ENCODE data around the gene LDLR.
A peak's percentile ranks its signal among the peaks of the same experiment; 100 is the strongest.
"Not testable (repeated sequence)": the region's sequence is repeated elsewhere in the genome, so short reads cannot be mapped to it uniquely, and the experiment has no call there.

LDLR gene

GRCh38 chr19:11140896-11141295 lies 51.6 kb downstream of the LDLR start:
- no peak for DNase-seq (ENCODE audit: low read depth in 3 of 3)

- no peak for DNase-seq (ENCODE audit: low read depth in 3 of 3)
Measured at GRCh38 chr19:11141937-11142527, 52.8 kb downstream of the LDLR start.

DNA sequence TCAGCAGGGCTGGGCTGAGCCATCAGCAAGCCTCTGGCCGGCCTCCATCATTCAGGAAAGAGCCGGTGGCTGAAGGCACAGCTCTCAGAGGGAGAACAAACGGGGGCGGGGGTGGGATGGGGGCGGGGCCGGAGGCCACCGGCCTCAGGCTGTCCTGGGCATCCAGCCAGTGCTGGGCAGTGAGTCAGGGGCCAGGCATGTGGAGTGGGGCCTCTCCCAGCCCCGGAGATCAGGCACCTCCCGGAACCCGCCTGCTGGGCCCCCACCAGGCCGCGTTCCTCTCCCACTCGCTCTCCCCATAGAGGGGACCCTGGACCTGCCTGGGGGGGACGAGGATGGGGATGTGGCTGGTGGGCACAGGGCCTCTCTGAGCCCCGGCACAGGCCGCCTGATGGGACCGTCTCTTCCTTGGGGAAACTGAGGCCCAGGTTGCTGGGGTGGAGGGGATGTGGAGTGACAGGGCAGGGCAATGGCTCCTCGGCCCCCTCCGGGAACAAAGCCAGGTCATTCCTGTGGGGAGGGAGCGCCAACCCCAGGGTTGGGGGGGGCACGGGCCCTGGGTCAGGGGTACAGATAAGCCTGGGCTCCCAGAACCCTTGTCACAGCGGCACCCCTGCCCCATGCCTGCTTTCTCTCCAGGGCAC lies 53.4 kb downstream of the LDLR start:
- no peak for DNase-seq (ENCODE audit: low read depth in 3 of 3)

- no peak for DNase-seq (ENCODE audit: low read depth in 3 of 3)
Measured at GRCh38 chr19:11145536-11145924, 56.3 kb downstream of the LDLR start.

- no peak for DNase-seq (ENCODE audit: low read depth in 3 of 3)
Measured at GRCh38 chr19:11148001-11148400, 58.7 kb downstream of the LDLR start.

- DNase-seq (ENCODE audit: low read depth in 3 of 3) = no peak
Measured at GRCh38 chr19:11151181-11151580, 61.9 kb downstream of the LDLR start.

DNA sequence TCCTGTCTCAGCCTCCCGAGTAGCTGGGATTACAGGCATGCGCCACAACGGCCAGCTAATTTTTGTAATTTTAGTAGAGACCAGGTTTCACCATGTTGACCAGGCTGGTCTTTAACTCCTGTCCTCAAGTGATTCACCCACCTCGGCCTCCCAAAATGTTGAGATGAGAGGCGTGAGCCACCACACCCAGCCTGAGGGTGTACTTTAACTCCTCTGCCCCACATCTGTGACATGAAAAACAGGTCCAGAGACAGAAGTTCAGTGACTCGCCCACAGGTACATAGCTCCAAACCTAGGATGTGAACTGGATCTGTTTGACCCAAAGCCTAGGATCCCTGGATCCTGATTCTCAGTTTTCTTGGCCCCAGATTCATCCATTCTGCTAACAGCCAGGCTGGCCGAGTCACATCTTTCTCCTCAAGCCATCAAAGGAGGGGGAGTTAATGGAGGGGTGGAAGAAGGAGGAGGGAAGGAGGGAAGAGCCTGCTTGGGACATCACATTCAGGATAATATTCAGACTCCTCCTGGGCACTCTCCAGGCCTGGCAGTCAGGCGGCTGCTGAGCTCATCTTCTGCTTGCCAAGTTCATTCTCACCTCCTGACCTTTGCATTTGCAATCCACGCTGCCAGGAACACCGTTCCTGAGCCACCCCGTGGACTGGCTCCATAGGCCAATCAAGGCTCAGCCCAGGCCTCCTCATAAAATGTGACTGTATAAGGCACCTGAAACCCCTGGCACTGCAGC lies 63.2 kb downstream of the LDLR start:
- DNase-seq (ENCODE audit: low read depth in 3 of 3) = no peak

- no peak for DNase-seq (ENCODE audit: low read depth in 3 of 3)
Measured at GRCh38 chr19:11154683-11155047, 65.4 kb downstream of the LDLR start.

DNA sequence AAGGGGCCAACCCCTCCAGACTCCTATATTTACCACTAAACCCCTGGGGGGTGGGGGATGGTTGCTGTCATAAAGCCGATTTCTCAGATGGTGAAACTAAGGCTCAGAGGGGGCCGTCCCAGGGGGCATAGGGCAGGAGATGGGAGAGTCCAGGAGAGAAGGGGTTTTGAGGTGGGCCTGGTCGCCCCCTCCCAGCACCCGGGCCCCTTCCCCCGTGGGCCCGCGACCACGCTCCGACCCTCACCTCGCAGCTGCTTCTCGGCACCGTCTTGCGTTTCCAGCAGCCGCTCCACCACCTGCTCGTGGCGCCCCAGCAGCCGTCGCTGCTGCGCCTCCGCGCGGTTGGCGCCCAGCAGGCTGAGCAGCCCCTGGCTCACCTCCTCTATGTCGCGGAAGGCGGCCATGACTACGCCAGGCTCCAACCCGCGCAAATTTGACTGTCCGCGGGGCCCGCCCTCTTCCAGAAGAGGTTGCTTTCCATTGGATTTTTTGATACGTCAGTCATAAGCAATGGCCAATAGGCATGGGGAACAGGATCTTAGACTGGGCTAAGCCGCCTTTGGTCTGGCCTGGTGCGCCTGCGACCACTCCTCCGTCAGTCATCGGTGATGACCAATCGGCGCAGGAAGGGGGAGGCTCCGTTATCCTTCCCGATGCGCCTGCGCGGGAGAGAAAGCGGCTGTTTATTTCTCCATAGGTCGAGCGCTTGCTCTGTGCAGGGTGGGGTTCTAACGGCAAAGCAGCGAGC lies 66.3 kb downstream of the LDLR start, which contains the start of gene SPC24:
TSS of gene SPC24 (minus strand) at position 410 of the 748 bp plus-strand sequence. CDS start at position 404, 6 bp downstream.
- DNase-seq (ENCODE audit: low read depth in 3 of 3) = peak; percentile 72 to 76 (median 72)

DNA sequence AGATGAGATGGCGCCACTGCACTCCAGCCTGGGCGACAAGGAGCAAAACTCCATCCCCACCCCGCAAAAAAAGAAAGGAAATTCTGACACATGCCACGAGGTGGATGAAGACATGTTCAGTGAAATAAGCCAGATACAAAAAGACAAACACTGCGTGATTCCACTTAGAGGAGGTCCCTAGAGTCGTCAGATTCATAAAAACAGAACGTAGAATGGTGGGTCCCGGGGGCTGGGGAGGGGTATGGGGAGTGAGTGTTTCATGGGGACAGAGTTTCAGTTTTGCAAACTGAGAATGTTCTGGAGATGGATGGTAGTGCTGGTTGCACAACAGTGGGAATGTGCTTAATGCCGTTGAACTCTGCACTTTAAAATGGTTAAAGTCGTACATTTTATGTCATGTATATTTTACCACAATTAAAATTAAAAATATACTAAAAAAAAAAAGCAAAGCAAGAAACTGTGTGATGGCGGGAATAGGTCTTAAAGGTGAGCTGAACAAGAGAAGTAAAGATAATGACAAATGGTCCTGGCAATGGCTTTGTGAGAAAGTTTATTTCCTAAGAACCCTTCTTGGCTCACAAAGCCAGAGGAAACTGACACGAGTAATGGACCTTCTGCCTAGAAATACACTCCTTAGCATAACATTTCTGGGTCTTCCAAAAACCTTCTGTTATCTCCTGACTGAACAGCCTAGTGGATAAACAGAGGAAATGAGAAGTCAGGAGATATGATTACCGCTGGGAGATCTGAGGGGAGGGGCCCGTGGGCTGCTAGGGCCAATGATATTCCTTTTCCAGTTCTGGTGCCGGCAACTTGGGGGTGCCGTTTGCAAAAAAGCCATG lies 70.6 kb downstream of the LDLR start:
- DNase-seq (ENCODE audit: low read depth in 3 of 3) = no peak

- DNase-seq (ENCODE audit: low read depth in 3 of 3) = not testable (repeated sequence)
Measured at GRCh38 chr19:11160440-11160768, 71.1 kb downstream of the LDLR start.

- no peak for DNase-seq (ENCODE audit: low read depth in 3 of 3)
Measured at GRCh38 chr19:11164296-11164695, 75.0 kb downstream of the LDLR start.

DNA sequence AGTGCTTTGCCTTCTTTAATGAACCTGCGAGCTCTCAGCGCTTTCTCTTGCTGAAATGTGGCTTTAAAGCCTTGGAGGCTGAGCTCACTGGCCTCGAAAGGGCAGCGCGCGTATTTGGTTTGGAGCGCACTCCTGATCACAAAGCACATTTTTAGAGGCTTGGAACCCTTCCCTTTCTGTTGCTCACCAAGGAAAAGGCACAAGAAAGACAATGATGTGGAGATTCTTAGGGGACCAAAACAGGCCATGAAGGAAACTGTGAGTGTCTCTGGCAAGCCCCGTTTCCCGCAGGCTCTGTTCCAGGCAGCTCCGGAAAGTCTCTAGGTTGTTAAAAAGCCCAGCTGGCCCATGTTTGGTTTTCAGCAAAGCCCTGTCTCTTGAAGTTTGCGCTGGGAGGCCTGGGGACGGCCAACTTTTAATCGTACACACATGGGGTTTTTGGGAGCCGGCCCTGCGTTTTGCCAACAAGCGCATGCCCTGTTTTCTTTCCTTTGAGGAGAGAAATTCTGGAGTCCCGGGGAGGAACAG lies 75.7 kb downstream of the LDLR start:
- DNase-seq (ENCODE audit: low read depth in 3 of 3) = no peak

DNA sequence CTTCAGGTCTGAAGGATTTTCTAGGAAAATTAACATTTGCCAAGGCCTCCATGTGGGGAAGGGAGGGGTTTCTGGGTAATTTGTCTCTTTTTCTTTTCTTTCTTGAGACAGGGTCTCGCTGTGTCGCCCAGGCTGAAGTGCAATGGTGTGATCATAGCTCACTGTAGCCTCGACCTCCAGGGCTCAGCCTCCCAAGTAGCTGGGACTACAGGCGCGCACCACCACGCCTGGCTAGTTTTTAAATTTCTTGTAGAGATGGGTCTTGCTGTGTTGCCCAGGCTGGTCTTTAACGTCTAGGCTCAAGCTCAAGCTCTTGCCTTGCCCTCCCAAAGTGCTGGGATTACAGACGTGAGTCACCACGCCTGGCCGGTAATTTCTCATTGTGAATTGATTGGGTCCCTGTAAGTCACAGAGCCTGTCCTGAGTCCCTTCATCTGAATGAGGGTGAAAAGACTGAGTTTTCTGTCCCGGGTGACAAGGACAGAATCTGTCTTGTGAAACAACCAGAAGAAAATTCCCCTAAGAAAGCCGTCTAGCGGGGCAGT lies 76.3 kb downstream of the LDLR start:
- no peak for DNase-seq (ENCODE audit: low read depth in 3 of 3)

DNA sequence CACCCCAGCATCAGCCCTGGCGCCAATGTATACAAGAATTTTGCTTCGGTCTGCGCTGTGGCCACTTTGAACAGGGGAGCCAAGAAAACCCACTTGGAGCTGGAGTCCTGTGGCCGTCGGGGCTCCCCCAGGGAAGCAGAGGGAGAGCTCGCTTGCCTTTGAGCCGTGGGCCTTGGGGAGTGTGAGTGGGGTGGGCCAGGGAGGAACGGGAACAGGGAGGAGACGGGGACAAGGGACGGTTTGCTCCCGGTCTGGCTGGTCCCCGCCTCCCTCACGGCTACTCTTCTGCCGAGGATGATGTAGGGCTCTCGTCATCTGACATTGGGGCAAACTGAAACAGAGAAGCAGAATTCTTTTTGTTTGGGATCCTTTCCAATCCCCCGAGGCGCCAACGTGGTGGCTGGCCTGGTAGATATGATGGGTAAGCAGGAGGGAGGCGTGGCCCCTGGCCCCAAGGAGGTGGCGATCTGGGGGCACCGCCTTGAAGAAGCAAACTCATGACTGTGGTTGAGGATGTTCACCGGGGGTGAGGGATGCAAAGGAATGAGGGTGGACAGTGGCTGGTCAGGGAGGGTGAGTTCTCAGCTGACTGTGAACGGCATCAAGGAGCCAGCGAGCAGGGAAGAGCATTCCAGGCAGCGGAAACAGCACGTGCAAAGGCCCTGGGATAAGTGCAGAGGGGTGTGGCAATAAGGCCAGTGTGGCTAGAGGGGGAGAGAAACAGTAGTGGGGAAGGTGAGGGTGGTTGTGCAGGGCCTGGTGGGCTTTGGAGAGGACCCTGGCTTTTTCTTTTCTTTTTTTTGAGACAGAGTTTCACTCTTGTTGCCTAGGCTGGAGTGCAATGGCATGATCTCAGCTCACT lies 77.2 kb downstream of the LDLR start:
- no peak for DNase-seq (ENCODE audit: low read depth in 3 of 3)

DNA sequence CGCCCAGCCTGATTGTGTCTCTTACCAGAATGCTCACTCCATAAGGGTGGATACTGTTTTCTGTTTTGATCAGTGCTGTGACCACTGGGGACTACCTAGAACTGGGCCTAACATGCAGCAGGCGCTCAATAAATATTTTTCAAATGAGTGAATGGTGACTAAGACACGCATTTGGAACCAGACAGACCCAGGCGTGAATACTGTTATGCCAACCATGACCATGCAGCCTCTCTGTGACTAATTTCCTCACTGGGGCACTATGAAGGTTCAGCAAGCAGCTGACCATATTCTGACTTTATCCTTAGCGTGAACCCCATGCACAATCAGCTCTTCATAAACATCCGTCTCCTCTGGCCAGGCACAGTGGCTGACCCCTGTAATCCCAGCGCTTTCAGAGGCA lies 79.3 kb downstream of the LDLR start:
- DNase-seq (ENCODE audit: low read depth in 3 of 3) = no peak

DNA sequence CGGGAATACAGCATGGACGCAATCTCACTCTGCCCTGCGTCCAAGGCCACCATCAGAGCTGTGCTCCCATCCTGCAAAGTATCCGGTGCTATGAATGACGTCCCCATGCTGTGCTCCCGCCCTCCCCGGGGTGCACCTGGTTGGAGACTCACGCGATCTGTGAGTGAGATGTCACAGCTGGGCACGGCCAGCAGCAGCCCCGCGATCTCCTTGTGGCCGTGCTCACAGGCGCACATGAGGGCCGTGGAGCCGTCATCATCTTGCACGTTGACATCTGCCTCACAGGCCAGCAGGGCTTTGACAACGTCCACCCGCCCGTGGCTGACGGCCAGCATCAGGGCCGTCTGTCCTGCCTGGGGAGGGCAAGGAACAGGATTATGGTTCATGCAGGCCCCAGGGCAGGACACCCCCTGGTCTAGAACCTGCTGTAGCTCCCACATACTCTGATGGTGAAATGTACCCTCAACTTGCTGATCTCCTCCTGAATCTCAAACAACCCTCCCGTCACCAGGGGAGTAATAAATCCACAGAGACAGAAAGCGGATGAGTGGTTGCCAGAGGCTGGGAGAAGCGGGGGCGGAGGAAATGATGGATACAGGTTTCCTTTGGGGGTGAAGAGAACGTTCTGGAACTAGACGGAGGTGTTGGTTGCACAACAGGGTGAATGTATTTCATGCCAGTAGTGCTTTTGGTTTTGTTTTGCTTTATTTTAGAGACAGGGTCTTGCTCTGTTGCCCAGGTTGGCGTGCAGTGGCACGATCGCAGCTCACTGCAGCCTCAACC lies 80.8 kb downstream of the LDLR start:
- DNase-seq (ENCODE audit: low read depth in 3 of 3) = no peak

- DNase-seq (ENCODE audit: low read depth in 3 of 3) = no peak
Measured at GRCh38 chr19:11171144-11171543, 81.9 kb downstream of the LDLR start.

- no peak for DNase-seq (ENCODE audit: low read depth in 3 of 3)
Measured at GRCh38 chr19:11172576-11172975, 83.3 kb downstream of the LDLR start.
